ENCODE measurements around the gene NTM.

- no peak for TF ChIP-seq CTCF (IDR thresholded peaks at IDR 0.05)
- TF ChIP-seq POLR2A (IDR thresholded peaks at IDR 0.05), result no peak
Observed at GRCh38 chr11:131568318-131568717, 197.9 kb downstream of the NTM start.

All from esophagus squamous epithelium (tissue), 4 donors.